Activated T-helper 1 cell treated with anti-CD3 and anti-CD28 coated beads, Interleukin-12 subunit alpha, Interleukin-12 subunit beta, Interleukin-2, Interleukin-4 antibody, amounts not matched to agents 30 ng/mL and 10 ng/mL and 1 ng/mL, durations not matched to agents 14 hours and 24 hours and 36 hours (primary cell): Measurements from ENCODE around the gene SEMA3G. TPM values are rescaled to one million over a fixed set of nuclear protein-coding genes. Genes with fewer than 3 reads are reported as not detected.

ENCODE experiments used
- DNase-seq: peaks from one replicate; pipeline ENCODE4 v3.0.0; 2021; ENCODE audit warnings: low spot score
- H3K27ac Mint-ChIP-seq: one replicate; pipeline ENCODE4 v1.8.0; 2021; ENCODE audit warnings: mild to moderate bottlenecking, mixed read lengths
- H3K27me3 Mint-ChIP-seq: one replicate; pipeline ENCODE4 v1.8.0; 2022; ENCODE audit warnings: mild to moderate bottlenecking, moderate library complexity, mixed read lengths; ENCODE audit not compliant: insufficient read depth
- H3K36me3 Mint-ChIP-seq: one replicate; pipeline ENCODE4 v1.8.0; 2021; ENCODE audit warnings: low read depth, mixed read lengths
- H3K4me1 Mint-ChIP-seq: one replicate; pipeline ENCODE4 v1.8.0; 2021; ENCODE audit warnings: low read depth, mixed read lengths
- H3K4me3 Mint-ChIP-seq: one replicate; pipeline ENCODE4 v1.8.0; 2021; ENCODE audit warnings: mild to moderate bottlenecking, moderate library complexity, mixed read lengths
- H3K9me3 Mint-ChIP-seq: one replicate; pipeline ENCODE4 v1.8.0; 2021; ENCODE audit warnings: mixed read lengths
- intact Hi-C: fragments of 100-400 bp; cut with micrococcal nuclease; formaldehyde crosslinking; loops from one replicate; pipeline ENCODE4 v1.15.1; 2024
- total RNA-seq: library from RNA; stranded (reverse); gene quantifications from 2 replicates; pipeline ENCODE4 v1.2.3, GENCODE V29; 2022

Gene SEMA3G
- total RNA-seq, 1 donor from 2014 or later, result 0.13 TPM

DNA sequence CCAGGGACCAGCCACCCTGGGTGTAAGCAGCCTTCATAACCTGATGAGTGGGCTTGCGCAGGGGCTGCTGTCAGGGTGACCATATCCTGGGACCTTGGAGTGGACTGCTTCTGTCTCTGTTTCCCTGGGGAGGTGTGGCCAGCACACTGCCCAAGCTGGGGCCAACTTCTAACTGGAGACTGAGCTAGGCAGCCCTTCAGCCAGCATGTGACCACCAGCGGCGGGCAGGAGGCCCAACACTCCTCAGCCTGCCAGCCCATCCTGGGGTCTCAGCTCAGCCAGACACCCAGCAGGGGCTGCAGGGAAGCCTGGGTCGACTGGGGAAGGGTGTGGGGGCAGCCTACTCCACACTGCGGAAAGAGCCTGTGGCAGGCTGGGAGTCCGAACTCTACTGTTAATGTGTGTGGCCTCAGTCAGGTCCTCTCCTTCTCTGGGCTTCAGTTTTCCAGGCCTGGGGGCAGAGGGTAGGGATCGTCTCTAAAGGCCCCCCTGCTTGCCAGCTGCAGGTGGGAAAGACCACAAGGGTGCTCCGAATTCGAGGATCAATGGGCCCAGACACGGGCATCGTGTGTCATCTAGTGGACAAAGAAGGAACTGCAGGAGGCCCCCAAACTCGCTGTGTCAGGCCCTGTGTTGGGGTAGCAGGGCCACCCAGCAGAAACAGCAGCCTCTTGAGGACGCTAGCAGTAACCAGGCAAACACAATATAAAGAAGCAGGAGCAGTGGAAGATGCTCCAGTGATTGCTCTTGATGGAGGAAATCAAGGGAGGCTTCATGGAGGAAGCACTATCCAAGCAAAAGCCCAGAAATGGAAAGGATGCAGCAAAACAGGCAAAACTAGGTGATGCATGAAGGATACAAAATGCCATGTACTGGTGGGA, 2.0 kb upstream of the SEMA3G start:
- H3K4me1 Mint-ChIP-seq, result peaks cover 7% of the 10 kb centered on the region
- H3K36me3 Mint-ChIP-seq, result no peaks in the 10 kb centered on the region
- peak; percentile 66 for DNase-seq
- no peaks in the 10 kb centered on the region for H3K27me3 Mint-ChIP-seq
- H3K27ac Mint-ChIP-seq, result no peak overlapping the region
- no peaks in the 10 kb centered on the region for H3K9me3 Mint-ChIP-seq
- intact Hi-C loops, result loop anchor here (1.0 to 5.0 kb wide), 5 partner anchors 8 to 225 kb away; partner anchors contain the start of genes NISCH and UQCC5
- H3K4me3 Mint-ChIP-seq, result no peak overlapping the region

DNA sequence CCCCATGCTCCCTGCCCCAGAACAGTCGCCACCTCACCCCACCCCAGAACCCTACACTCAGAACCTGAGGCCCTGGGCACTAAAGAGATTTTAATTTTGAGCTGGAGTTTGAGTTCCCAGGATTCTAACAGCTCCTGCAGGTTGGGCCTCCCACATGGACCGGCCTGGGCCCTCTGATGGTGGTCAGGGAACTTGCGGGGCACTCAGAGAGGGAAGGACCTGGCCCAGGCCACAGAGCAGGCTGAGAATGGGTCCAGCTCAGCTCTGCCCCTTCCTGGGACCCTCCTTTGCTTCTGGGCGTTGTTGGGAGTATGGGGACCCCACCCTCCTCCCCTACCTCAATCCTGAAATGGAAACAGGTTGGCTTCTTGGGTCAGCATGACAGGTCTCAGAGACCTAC, 1.1 kb upstream of the SEMA3G start:
- no peak overlapping the region for H3K27ac Mint-ChIP-seq

GRCh38 chr3:52443791-52444687, 864 bp downstream of the SEMA3G start:
- intact Hi-C loops, result no loop called here
- H3K27ac Mint-ChIP-seq, result no peak overlapping the region
- no peak for DNase-seq
- no peak overlapping the region for H3K4me3 Mint-ChIP-seq
- no peaks in the 10 kb centered on the region for H3K9me3 Mint-ChIP-seq
- no peaks in the 10 kb centered on the region for H3K27me3 Mint-ChIP-seq
- peaks cover 7% of the 10 kb centered on the region for H3K4me1 Mint-ChIP-seq
- H3K36me3 Mint-ChIP-seq, result no peaks in the 10 kb centered on the region

More for the DNA sequence above, 1.1 kb upstream of the SEMA3G start:
- no peak for DNase-seq
- Mint-ChIP-seq H3K4me1 (peaks cover 7% of the 10 kb centered on the region), H3K36me3 (no peaks in the 10 kb centered on the region), H3K4me3 (no peak overlapping the region), H3K27me3 (no peaks in the 10 kb centered on the region), H3K9me3 (no peaks in the 10 kb centered on the region)
- intact Hi-C loops, result loop anchor here (2.0 to 5.0 kb wide), 2 partner anchors 91 to 224 kb away; partner anchors contain the start of gene UQCC5

DNA sequence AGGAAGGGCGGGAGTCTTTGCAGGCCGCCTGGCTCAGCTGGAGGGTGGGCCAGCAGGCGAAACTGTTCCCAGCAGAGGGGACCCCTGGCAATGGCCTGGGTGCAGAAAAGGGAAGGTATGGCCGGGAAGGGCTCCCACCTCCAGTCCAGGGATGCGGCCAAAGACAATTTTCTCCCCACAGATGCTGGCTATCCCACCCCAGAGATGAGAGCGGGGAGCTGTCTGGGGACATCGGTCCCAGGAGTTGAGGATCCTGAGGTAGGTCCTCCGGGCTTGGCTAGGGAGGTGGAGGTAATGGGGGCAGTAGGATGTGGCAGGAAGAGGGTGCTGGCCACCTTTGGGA, 1.7 kb downstream of the SEMA3G start:
- Mint-ChIP-seq H3K36me3 (no peaks in the 10 kb centered on the region), H3K9me3 (no peaks in the 10 kb centered on the region), H3K27ac (no peak overlapping the region), H3K4me3 (no peak overlapping the region), H3K27me3 (no peaks in the 10 kb centered on the region), H3K4me1 (peaks cover 7% of the 10 kb centered on the region)
- intact Hi-C loops, result no loop called here
- DNase-seq, result no peak

DNA sequence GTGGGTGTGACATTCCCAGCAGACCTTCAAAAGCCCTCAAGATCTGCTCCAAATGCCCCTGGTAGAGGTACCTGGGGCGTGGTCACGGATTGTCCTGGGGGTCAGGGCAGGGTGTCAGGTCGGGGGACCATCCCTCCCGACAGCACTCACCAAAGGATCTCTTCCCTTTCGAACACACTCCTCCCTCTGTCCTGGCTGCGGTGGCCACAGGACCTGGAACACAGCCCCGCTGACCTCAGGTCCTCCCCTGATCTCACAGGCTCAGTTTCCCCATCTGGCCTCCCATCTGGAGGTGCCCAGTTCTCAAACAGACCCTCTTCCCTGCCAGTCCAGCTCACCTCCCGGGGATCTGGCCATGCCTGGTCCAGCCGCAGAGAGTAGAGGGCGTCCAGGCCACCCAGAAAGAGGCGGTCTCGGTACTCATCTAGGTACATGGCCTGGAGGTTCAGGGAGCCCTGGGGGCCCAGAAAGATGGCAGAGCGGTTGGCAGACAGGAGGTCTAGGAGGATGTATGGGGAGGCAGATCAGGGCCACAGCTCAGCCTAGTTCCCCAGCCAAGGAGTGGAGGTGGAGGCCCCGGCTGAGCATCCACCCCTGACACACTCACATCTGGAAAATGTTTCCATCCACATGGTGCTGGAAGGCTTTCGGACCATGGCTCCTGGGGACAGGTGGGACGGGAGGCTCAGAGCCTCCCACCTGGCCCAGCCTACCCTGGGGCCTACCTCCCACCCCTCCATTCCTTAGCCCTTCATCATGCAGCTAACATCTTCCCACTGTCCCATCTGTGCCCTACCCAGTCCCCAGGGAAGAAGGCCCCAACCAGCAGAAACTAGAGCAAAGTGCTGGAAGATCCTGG, 2.3 kb downstream of the SEMA3G start:
- H3K36me3 Mint-ChIP-seq, result no peaks in the 10 kb centered on the region
- no peak for DNase-seq
- no peaks in the 10 kb centered on the region for H3K27me3 Mint-ChIP-seq
- no peak overlapping the region for H3K4me3 Mint-ChIP-seq
- no peak overlapping the region for H3K27ac Mint-ChIP-seq
- no peaks in the 10 kb centered on the region for H3K9me3 Mint-ChIP-seq
- H3K4me1 Mint-ChIP-seq, result peaks cover 7% of the 10 kb centered on the region
- intact Hi-C loops, result no loop called here

- Mint-ChIP-seq H3K4me3 (no peak overlapping the region), H3K4me1 (peaks cover 2% of the 10 kb centered on the region), H3K27ac (no peak overlapping the region), H3K27me3 (peaks cover 2% of the 10 kb centered on the region), H3K9me3 (no peaks in the 10 kb centered on the region), H3K36me3 (no peaks in the 10 kb centered on the region)
- intact Hi-C loops, result no loop called here
- no peak for DNase-seq
These were observed 3.1 kb downstream of the SEMA3G start for GRCh38 chr3:52441772-52442332.

- no peaks in the 10 kb centered on the region for H3K4me1 Mint-ChIP-seq
- peaks cover 2% of the 10 kb centered on the region for H3K27me3 Mint-ChIP-seq
- intact Hi-C loops, result no loop called here
- H3K9me3 Mint-ChIP-seq, result no peaks in the 10 kb centered on the region
- no peaks in the 10 kb centered on the region for H3K36me3 Mint-ChIP-seq
- no peak overlapping the region for H3K4me3 Mint-ChIP-seq
- DNase-seq, result no peak
- H3K27ac Mint-ChIP-seq, result no peak overlapping the region
These were observed 3.7 kb downstream of the SEMA3G start for GRCh38 chr3:52441091-52441771.

DNA sequence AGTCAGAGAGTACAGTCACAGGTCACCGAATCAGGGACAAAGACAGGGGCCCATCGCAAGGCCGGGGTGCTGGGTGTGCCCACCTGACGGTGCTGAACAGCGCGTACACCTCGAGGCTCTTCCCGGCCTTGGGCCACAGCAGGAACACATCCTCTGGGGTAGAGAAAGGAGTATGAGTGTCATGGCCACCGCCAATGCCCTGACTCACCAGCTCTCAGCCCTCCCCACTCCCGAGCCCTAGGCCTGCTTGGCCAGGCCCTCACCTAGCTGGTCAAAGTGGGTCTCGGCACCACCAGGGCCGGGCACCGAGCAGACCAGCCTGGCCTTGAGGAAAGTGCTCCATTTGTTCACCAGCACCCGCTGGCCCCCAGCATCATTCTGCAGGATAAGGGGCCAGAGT, 4.2 kb downstream of the SEMA3G start:
- no peak overlapping the region for H3K4me3 Mint-ChIP-seq
- peaks cover 2% of the 10 kb centered on the region for H3K27me3 Mint-ChIP-seq
- H3K9me3 Mint-ChIP-seq, result no peaks in the 10 kb centered on the region
- no peak for DNase-seq
- intact Hi-C loops, result no loop called here
- H3K36me3 Mint-ChIP-seq, result no peaks in the 10 kb centered on the region
- no peaks in the 10 kb centered on the region for H3K4me1 Mint-ChIP-seq
- H3K27ac Mint-ChIP-seq, result no peak overlapping the region

- intact Hi-C loops, result no loop called here
- peaks cover 2% of the 10 kb centered on the region for H3K27me3 Mint-ChIP-seq
- no peak overlapping the region for H3K4me3 Mint-ChIP-seq
- DNase-seq, result no peak
- H3K36me3 Mint-ChIP-seq, result no peaks in the 10 kb centered on the region
- no peaks in the 10 kb centered on the region for H3K4me1 Mint-ChIP-seq
- H3K9me3 Mint-ChIP-seq, result no peaks in the 10 kb centered on the region
- H3K27ac Mint-ChIP-seq, result no peak overlapping the region
These were observed 4.7 kb downstream of the SEMA3G start for GRCh38 chr3:52440249-52440551.

- peaks cover 2% of the 10 kb centered on the region for H3K27me3 Mint-ChIP-seq
These were observed 5.3 kb downstream of the SEMA3G start for GRCh38 chr3:52439426-52440248.

DNA sequence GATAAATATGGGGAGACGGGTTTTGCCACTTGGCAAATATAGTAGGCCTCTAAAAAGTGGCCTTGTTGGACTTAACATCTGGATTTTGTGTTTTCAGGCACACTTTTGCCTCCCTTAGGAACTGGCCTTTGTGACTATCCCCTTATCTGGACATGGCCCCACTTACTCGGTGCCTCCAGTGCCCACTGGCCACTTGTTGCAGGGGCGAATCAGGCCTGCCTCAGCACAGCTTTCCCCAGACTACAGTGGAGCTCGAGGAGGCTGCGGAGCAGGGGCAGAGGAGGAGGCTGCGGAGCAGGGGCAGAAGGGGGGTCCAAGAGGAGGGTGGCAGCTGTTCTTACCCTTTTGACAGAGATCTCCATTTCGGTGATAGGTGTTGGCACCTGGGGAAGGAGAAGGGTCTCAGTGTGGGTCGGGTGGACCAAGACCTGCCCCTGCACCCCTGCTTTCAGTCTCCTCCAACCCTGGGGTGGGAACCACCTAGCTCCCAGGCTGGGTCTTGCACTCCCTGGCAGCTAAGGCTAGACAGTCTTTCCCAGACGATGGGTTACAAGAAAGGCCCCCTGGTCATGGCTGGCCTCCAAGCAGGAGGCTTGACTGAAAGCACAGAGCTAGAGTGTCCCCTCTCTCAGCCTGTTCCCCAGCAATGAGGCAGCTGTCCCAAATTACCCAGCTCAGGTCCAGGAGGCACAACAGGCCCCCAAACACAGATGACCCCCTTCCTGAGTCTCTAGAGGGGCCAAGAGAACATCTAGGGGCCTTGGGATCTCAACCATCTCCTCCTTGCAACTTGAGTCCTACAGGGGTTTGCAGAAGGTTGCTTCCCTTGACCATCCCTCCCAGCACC, 6.1 kb downstream of the SEMA3G start:
- Mint-ChIP-seq H3K9me3 (no peaks in the 10 kb centered on the region), H3K27ac (no peak overlapping the region), H3K36me3 (no peaks in the 10 kb centered on the region), H3K4me1 (no peaks in the 10 kb centered on the region), H3K27me3 (peaks cover 2% of the 10 kb centered on the region), H3K4me3 (no peak overlapping the region)
- DNase-seq, result no peak
- intact Hi-C loops, result no loop called here

More at GRCh38 chr3:52439426-52440248, 5.3 kb downstream of the SEMA3G start:
- H3K27ac Mint-ChIP-seq, result no peak overlapping the region
- no peak overlapping the region for H3K4me3 Mint-ChIP-seq
- intact Hi-C loops, result no loop called here
- no peaks in the 10 kb centered on the region for H3K4me1 Mint-ChIP-seq
- H3K9me3 Mint-ChIP-seq, result no peaks in the 10 kb centered on the region
- H3K36me3 Mint-ChIP-seq, result no peaks in the 10 kb centered on the region
- DNase-seq, result no peak
